ENCODE data around the gene CA12. TPM values are rescaled to one million over a fixed set of nuclear protein-coding genes. Genes with fewer than 3 reads are reported as not detected.

CA12 gene
- total RNA-seq, 2 experiments from 2014 or later = 0.58 TPM; not detected in 1

DNA sequence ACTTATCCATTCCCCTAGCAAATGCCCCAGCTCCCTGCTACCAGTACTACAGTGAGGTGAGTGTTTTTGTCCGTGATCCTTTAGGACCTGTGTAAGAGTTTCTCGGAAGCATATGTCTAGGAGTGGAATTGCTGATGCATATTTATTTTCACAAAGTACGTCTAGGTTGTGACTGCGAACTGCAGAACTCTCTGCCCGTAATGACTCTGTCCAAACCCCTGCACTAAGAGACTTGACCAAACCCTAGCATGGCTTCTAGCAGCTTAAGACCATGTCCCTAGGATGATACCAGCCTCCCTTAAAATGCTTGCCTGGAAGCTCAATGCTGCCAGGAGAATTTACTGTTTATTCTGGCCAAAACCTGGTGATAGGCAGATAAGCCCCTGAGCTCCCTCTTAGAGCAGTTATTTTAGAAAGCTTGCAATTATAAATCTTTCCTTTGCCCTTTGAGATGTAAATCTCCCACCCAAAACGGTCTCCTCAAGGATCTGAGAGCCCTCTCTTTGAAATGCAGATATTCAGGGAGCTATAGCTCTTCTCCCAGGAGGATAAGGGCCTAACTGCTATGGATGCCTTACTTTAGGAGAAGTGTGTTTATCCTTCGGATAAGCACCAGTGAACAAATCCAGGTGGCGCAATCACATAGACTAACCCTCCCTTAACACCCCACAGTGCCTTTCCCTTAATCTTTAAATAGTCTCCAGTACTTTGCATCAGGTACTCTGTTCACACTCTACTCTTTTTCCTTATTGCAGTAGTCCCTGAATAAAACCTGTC lies 14.7 kb upstream of the CA12 start:
- H3K27me3 Mint-ChIP-seq = peaks cover 5% of the 10 kb centered on the region
- POLR2A ChIA-PET = interaction anchor here (0.7 kb wide), 2 partner anchors 19 to 27 kb away, joined by 3 read pairs; no protein-coding TSS in a partner anchor
- no peak overlapping the region for H3K27ac Mint-ChIP-seq
- DNase-seq (no peak), ATAC-seq (no peak)
- no peaks in the 10 kb centered on the region for H3K9me3 Mint-ChIP-seq
- no peaks in the 10 kb centered on the region for H3K36me3 Mint-ChIP-seq (ENCODE audit: low read depth)
- intact Hi-C loops (cut with micrococcal nuclease) = no loop called here
- H3K4me1 Mint-ChIP-seq (ENCODE audit: low read depth) = peaks cover 12% of the 10 kb centered on the region
- no peak overlapping the region for H3K4me3 Mint-ChIP-seq
- no peak for TF ChIP-seq CTCF (IDR thresholded peaks at IDR 0.05)
- CTCF ChIA-PET = interaction anchor here (1.0 to 1.4 kb wide), 2 partner anchors 107 to 347 kb away, joined by 3 to 4 read pairs; no protein-coding TSS in a partner anchor

DNA sequence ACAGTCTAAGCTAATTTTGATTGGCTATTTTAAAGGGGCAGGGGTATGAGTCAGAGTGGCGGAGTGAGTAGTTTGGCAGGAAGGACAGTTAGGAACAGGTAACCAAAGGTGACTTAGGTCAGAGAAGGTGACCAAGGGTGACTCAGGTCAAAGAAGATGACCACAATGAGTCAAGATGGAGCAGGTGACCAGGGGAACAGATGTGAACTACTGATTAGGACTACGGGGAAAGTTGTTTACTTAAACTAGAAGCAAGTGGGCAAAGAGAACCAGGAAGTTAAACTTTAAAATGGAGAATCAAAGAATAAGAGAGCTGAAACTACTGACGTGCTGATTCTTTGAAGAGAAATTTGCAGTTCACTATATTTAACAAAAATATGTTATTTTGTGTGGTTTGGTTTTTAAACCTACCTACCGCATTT lies 14.1 kb upstream of the CA12 start:
- Mint-ChIP-seq H3K27ac (no peak overlapping the region), H3K27me3 (peaks cover 5% of the 10 kb centered on the region), H3K36me3 (ENCODE audit: low read depth) (no peaks in the 10 kb centered on the region), H3K4me3 (no peak overlapping the region), H3K4me1 (ENCODE audit: low read depth) (peaks cover 12% of the 10 kb centered on the region), H3K9me3 (no peaks in the 10 kb centered on the region)
- intact Hi-C loops (cut with micrococcal nuclease) = no loop called here
- ATAC-seq (peak; percentile 17), DNase-seq (no peak)
- no peak for TF ChIP-seq CTCF (IDR thresholded peaks at IDR 0.05)
- ChIA-PET POLR2A (interaction anchor here (0.7 kb wide), 2 partner anchors 19 to 27 kb away, joined by 3 read pairs; no protein-coding TSS in a partner anchor), CTCF (interaction anchor here (1.0 to 1.4 kb wide), 2 partner anchors 106 to 347 kb away, joined by 3 to 4 read pairs; no protein-coding TSS in a partner anchor)

DNA sequence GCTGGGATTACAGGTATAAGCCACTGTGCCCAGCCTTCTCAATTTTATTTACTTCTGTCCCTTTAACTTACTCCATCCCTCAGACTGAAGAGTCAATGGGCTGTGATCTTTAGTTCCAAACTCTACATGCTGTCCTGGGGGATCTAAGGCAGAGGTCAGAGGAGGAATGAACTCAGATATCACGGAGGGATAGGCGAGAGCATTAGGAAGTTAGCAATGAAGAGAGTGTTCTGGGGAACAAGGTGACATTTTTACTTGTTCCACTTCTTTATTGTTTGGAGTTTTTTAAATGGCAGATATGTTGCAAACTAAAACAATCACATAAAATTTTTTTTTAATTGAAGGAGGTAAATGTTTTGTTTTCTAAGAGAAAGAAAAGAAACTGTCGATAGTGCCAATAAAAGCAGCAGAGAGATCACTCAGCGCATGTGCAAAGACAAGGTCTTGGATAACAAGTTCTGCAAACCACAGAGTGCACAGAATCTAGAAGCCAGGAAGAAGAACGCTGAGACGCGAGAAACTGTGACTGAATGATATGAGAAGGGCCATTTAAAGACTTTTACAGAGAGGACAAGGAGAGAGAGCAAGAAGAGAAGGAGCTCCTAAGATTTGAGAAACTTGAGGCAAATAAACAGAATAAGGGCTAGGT lies 10.8 kb upstream of the CA12 start:
- CTCF ChIA-PET = no interaction called here
- no peaks in the 10 kb centered on the region for H3K36me3 Mint-ChIP-seq (ENCODE audit: low read depth)
- no peak for ATAC-seq
- H3K4me1 Mint-ChIP-seq (ENCODE audit: low read depth) = peaks cover 10% of the 10 kb centered on the region
- H3K9me3 Mint-ChIP-seq = no peaks in the 10 kb centered on the region
- intact Hi-C loops (cut with micrococcal nuclease) = no loop called here
- H3K4me3 Mint-ChIP-seq = no peak overlapping the region
- TF ChIP-seq CTCF (IDR thresholded peaks at IDR 0.05) = no peak
- POLR2A ChIA-PET = interaction anchor here (0.9 kb wide), 1 partner anchor 14 kb away, joined by 3 read pairs; no protein-coding TSS in a partner anchor
- H3K27ac Mint-ChIP-seq = no peak overlapping the region
- peaks cover 11% of the 10 kb centered on the region for H3K27me3 Mint-ChIP-seq
- peak; percentile 23 for DNase-seq

GRCh38 chr15:63391669-63392360 lies 10.2 kb upstream of the CA12 start:
- ChIA-PET POLR2A (interaction anchor here (0.9 kb wide), 1 partner anchor 13 kb away, joined by 3 read pairs; no protein-coding TSS in a partner anchor), CTCF (no interaction called here)
- no peak overlapping the region for H3K4me3 Mint-ChIP-seq

More at GRCh38 chr15:63391669-63392360, 10.2 kb upstream of the CA12 start:
- ATAC-seq (no peak), DNase-seq (no peak)
- Mint-ChIP-seq H3K36me3 (ENCODE audit: low read depth) (no peaks in the 10 kb centered on the region), H3K27me3 (peaks cover 11% of the 10 kb centered on the region), H3K4me1 (ENCODE audit: low read depth) (peaks cover 10% of the 10 kb centered on the region), H3K27ac (no peak overlapping the region), H3K9me3 (no peaks in the 10 kb centered on the region)
- no peak for TF ChIP-seq CTCF (IDR thresholded peaks at IDR 0.05)
- intact Hi-C loops (cut with micrococcal nuclease) = no loop called here
